Measurements from ENCODE around the gene TRIM17.

Gene TRIM17

GRCh38 chr1:228392111-228392936 is 24.3 kb downstream of the TRIM17 start:
- H3K9me3 ChIP-seq (ENCODE audit: insufficient read depth, low read length), result no peaks in the 10 kb centered on the region
- H3K4me3 ChIP-seq (ENCODE audit: insufficient read length, low read depth), result no peak overlapping the region
- TF ChIP-seq YY1 (IDR thresholded peaks at IDR 0.05; ENCODE audit: insufficient read depth, insufficient read length) (no peak), SUZ12 (IDR thresholded peaks at IDR 0.05; ENCODE audit: extremely low read depth, insufficient read depth, insufficient read length) (no peak), ZNF274 (IDR thresholded peaks at IDR 0.05; ENCODE audit: low read depth, low read length) (no peak)
- peaks cover 57% of the 10 kb centered on the region for H3K36me3 ChIP-seq (ENCODE audit: insufficient read depth, insufficient read length, low read length)
- peaks cover 2% of the 10 kb centered on the region for H3K4me1 ChIP-seq (ENCODE audit: insufficient read depth, insufficient read length)
- no peaks in the 10 kb centered on the region for H3K27me3 ChIP-seq (ENCODE audit: insufficient read depth, insufficient read length)
- H3K9ac ChIP-seq (ENCODE audit: insufficient read length, low read depth), result no peak overlapping the region
- no peak for DNase-seq (ENCODE audit: low read depth, low spot score)

- Histone ChIP-seq H3K4me1 (ENCODE audit: insufficient read depth, insufficient read length) (peaks cover 2% of the 10 kb centered on the region), H3K4me3 (ENCODE audit: insufficient read length, low read depth) (no peak overlapping the region), H3K27me3 (ENCODE audit: insufficient read depth, insufficient read length) (no peaks in the 10 kb centered on the region), H3K9ac (ENCODE audit: insufficient read length, low read depth) (no peak overlapping the region), H3K36me3 (ENCODE audit: insufficient read depth, insufficient read length, low read length) (peaks cover 49% of the 10 kb centered on the region), H3K9me3 (ENCODE audit: insufficient read depth, low read length) (no peaks in the 10 kb centered on the region)
- TF ChIP-seq YY1 (IDR thresholded peaks at IDR 0.05; ENCODE audit: insufficient read depth, insufficient read length) (no peak), ZNF274 (IDR thresholded peaks at IDR 0.05; ENCODE audit: low read depth, low read length) (no peak), SUZ12 (IDR thresholded peaks at IDR 0.05; ENCODE audit: extremely low read depth, insufficient read depth, insufficient read length) (no peak)
- no peak for DNase-seq (ENCODE audit: low read depth, low spot score)
Measured at GRCh38 chr1:228391411-228392020, 25.1 kb downstream of the TRIM17 start.

GRCh38 chr1:228390649-228391048 is 26.0 kb downstream of the TRIM17 start:
- Histone ChIP-seq H3K4me3 (ENCODE audit: insufficient read length, low read depth) (no peak overlapping the region), H3K36me3 (ENCODE audit: insufficient read depth, insufficient read length, low read length) (peaks cover 41% of the 10 kb centered on the region), H3K4me1 (ENCODE audit: insufficient read depth, insufficient read length) (peaks cover 2% of the 10 kb centered on the region), H3K27me3 (ENCODE audit: insufficient read depth, insufficient read length) (no peaks in the 10 kb centered on the region), H3K9me3 (ENCODE audit: insufficient read depth, low read length) (no peaks in the 10 kb centered on the region), H3K9ac (ENCODE audit: insufficient read length, low read depth) (no peak overlapping the region)
- TF ChIP-seq SUZ12 (IDR thresholded peaks at IDR 0.05; ENCODE audit: extremely low read depth, insufficient read depth, insufficient read length), result no peak
- TF ChIP-seq YY1 (IDR thresholded peaks at IDR 0.05; ENCODE audit: insufficient read depth, insufficient read length), result no peak
- no peak for TF ChIP-seq ZNF274 (IDR thresholded peaks at IDR 0.05; ENCODE audit: low read depth, low read length)
- no peak for DNase-seq (ENCODE audit: low read depth, low spot score)

GRCh38 chr1:228387321-228387720 is 29.3 kb downstream of the TRIM17 start:
- Histone ChIP-seq H3K36me3 (ENCODE audit: insufficient read depth, insufficient read length, low read length) (peaks cover 7% of the 10 kb centered on the region), H3K4me1 (ENCODE audit: insufficient read depth, insufficient read length) (peaks cover 2% of the 10 kb centered on the region), H3K27me3 (ENCODE audit: insufficient read depth, insufficient read length) (peaks cover 4% of the 10 kb centered on the region), H3K9me3 (ENCODE audit: insufficient read depth, low read length) (no peaks in the 10 kb centered on the region), H3K9ac (ENCODE audit: insufficient read length, low read depth) (no peak overlapping the region), H3K4me3 (ENCODE audit: insufficient read length, low read depth) (no peak overlapping the region)
- TF ChIP-seq YY1 (IDR thresholded peaks at IDR 0.05; ENCODE audit: insufficient read depth, insufficient read length), result no peak
- TF ChIP-seq ZNF274 (IDR thresholded peaks at IDR 0.05; ENCODE audit: low read depth, low read length), result no peak
- TF ChIP-seq SUZ12 (IDR thresholded peaks at IDR 0.05; ENCODE audit: extremely low read depth, insufficient read depth, insufficient read length), result no peak
- DNase-seq (ENCODE audit: low read depth, low spot score), result no peak

GRCh38 chr1:228385232-228385631 is 31.4 kb downstream of the TRIM17 start:
- Histone ChIP-seq H3K9me3 (ENCODE audit: insufficient read depth, low read length) (no peaks in the 10 kb centered on the region), H3K4me1 (ENCODE audit: insufficient read depth, insufficient read length) (no peaks in the 10 kb centered on the region), H3K27me3 (ENCODE audit: insufficient read depth, insufficient read length) (peaks cover 17% of the 10 kb centered on the region), H3K4me3 (ENCODE audit: insufficient read length, low read depth) (no peak overlapping the region), H3K9ac (ENCODE audit: insufficient read length, low read depth) (no peak overlapping the region), H3K36me3 (ENCODE audit: insufficient read depth, insufficient read length, low read length) (no peaks in the 10 kb centered on the region)
- TF ChIP-seq SUZ12 (IDR thresholded peaks at IDR 0.05; ENCODE audit: extremely low read depth, insufficient read depth, insufficient read length), result no peak
- TF ChIP-seq YY1 (IDR thresholded peaks at IDR 0.05; ENCODE audit: insufficient read depth, insufficient read length), result no peak
- no peak for DNase-seq (ENCODE audit: low read depth, low spot score)

- no peaks in the 10 kb centered on the region for H3K36me3 ChIP-seq (ENCODE audit: insufficient read depth, insufficient read length, low read length)
- H3K9ac ChIP-seq (ENCODE audit: insufficient read length, low read depth), result no peak overlapping the region
- H3K9me3 ChIP-seq (ENCODE audit: insufficient read depth, low read length), result no peaks in the 10 kb centered on the region
- peaks cover 31% of the 10 kb centered on the region for H3K27me3 ChIP-seq (ENCODE audit: insufficient read depth, insufficient read length)
- no peak overlapping the region for H3K4me3 ChIP-seq (ENCODE audit: insufficient read length, low read depth)
- peaks cover 7% of the 10 kb centered on the region for H3K4me1 ChIP-seq (ENCODE audit: insufficient read depth, insufficient read length)
- no peak for DNase-seq (ENCODE audit: low read depth, low spot score)
- no peak for TF ChIP-seq ZNF274 (IDR thresholded peaks at IDR 0.05; ENCODE audit: low read depth, low read length)
- TF ChIP-seq SUZ12 (IDR thresholded peaks at IDR 0.05; ENCODE audit: extremely low read depth, insufficient read depth, insufficient read length), result no peak
- no peak for TF ChIP-seq YY1 (IDR thresholded peaks at IDR 0.05; ENCODE audit: insufficient read depth, insufficient read length)
Measured at GRCh38 chr1:228383773-228384172, 32.9 kb downstream of the TRIM17 start.

GRCh38 chr1:228381356-228381755 is 35.3 kb downstream of the TRIM17 start:
- no peaks in the 10 kb centered on the region for H3K9me3 ChIP-seq (ENCODE audit: insufficient read depth, low read length)
- peaks cover 22% of the 10 kb centered on the region for H3K4me1 ChIP-seq (ENCODE audit: insufficient read depth, insufficient read length)
- no peak overlapping the region for H3K9ac ChIP-seq (ENCODE audit: insufficient read length, low read depth)
- DNase-seq (ENCODE audit: low read depth, low spot score), result no peak
- TF ChIP-seq SUZ12 (IDR thresholded peaks at IDR 0.05; ENCODE audit: extremely low read depth, insufficient read depth, insufficient read length), result no peak
- no peak for TF ChIP-seq ZNF274 (IDR thresholded peaks at IDR 0.05; ENCODE audit: low read depth, low read length)
- TF ChIP-seq YY1 (IDR thresholded peaks at IDR 0.05; ENCODE audit: insufficient read depth, insufficient read length), result no peak
- no peak overlapping the region for H3K4me3 ChIP-seq (ENCODE audit: insufficient read length, low read depth)
- H3K36me3 ChIP-seq (ENCODE audit: insufficient read depth, insufficient read length, low read length), result no peaks in the 10 kb centered on the region
- H3K27me3 ChIP-seq (ENCODE audit: insufficient read depth, insufficient read length), result peaks cover 38% of the 10 kb centered on the region
